Natural killer cell (primary cell): Measurements from ENCODE around the gene FAM90A26. TPM values are rescaled to one million over a fixed set of nuclear protein-coding genes. Genes with fewer than 3 reads are reported as not detected.
"Not testable (repeated sequence)": the region's sequence is repeated elsewhere in the genome, so short reads cannot be mapped to it uniquely, and the experiment has no call there.

Experiments
- ATAC-seq, 3 donors: fragments of 150-1000 bp in 2 of 3; fragments of 200-7000 bp in 1 of 3; cut with Tn5 transposase; 1 replicate in 1 of 3; 2 replicates in 2 of 3; pipeline ENCODE4 v1.10.0; 2021; ENCODE audit warnings: mild to moderate bottlenecking in 2 of 3, moderate library complexity in 2 of 3
- DNase-seq, 2 donors: peaks; one replicate each; pipeline versions ENCODE4 v3.0.0 to v3.0.0-alpha.2; 2013 to 2021; ENCODE audit warnings: mixed read lengths in 1 of 2
- H3K27ac ChIP-seq: one replicate; pipeline ENCODE4 v1.5.1; 2013; ENCODE audit warnings: mild to moderate bottlenecking, low read length
- H3K27me3 ChIP-seq: one replicate; pipeline ENCODE4 v1.6.1; 2013; ENCODE audit warnings: low read length; ENCODE audit not compliant: control insufficient read depth, insufficient read depth
- H3K36me3 ChIP-seq: one replicate; pipeline ENCODE4 v1.6.1; 2013; ENCODE audit warnings: low read length; ENCODE audit not compliant: control insufficient read depth, insufficient read depth
- H3K4me1 ChIP-seq: one replicate; pipeline ENCODE4 v1.6.1; 2013; ENCODE audit warnings: low read length; ENCODE audit not compliant: control insufficient read depth, insufficient read depth
- H3K4me3 ChIP-seq: one replicate; pipeline ENCODE4 v1.5.1; 2013; ENCODE audit warnings: low read length
- H3K9me3 ChIP-seq: one replicate; pipeline ENCODE4 v1.6.1; 2013; ENCODE audit warnings: low read length; ENCODE audit not compliant: control insufficient read depth, insufficient read depth
- H3K27ac Mint-ChIP-seq, 2 donors: one replicate each; pipeline ENCODE4 v1.8.0; 2022; ENCODE audit warnings: mild to moderate bottlenecking in 2 of 2, mixed read lengths in 2 of 2, moderate library complexity in 1 of 2
- H3K27me3 Mint-ChIP-seq, 2 donors: one replicate each; pipeline ENCODE4 v1.8.0; 2022; ENCODE audit warnings: low read depth in 2 of 2, mixed read lengths in 2 of 2
- H3K36me3 Mint-ChIP-seq: one replicate; pipeline ENCODE4 v1.8.0; 2022; ENCODE audit warnings: mixed read lengths
- H3K4me1 Mint-ChIP-seq, 2 donors: one replicate each; pipeline ENCODE4 v1.8.0; 2022; ENCODE audit warnings: mixed read lengths in 2 of 2
- H3K4me3 Mint-ChIP-seq: one replicate; pipeline ENCODE4 v1.8.0; 2022; ENCODE audit warnings: mild to moderate bottlenecking, moderate library complexity, mixed read lengths
- H3K9me3 Mint-ChIP-seq, 2 donors: one replicate each; pipeline ENCODE4 v1.8.0; 2022; ENCODE audit warnings: mixed read lengths in 2 of 2
- WGBS: methylation state at CpG from one replicate; pipeline ENCODE4 v1.1.7; 2013; ENCODE audit warnings: missing lambda C conversion rate; ENCODE audit not compliant: insufficient coverage; 5-methylcytosine and 5-hydroxymethylcytosine counted together
- intact Hi-C: fragments of 100-400 bp; cut with micrococcal nuclease; formaldehyde crosslinking; loops from one replicate; pipeline ENCODE4 v1.14.2; 2022
- total RNA-seq, 4 donors: library from RNA; stranded (reverse); fragments of 120-200 nt in 1 of 4; gene quantifications; one replicate each; pipeline versions ENCODE4 v1.2.3 to v1.2.4, GENCODE V29; 2013 to 2022
- TF ChIP-seq, protein P1 (sequence below): fragments of 200-600 bp; IDR thresholded peaks from one replicate; pipeline ENCODE4 v1.8.0; 2022; ENCODE audit warnings: antibody characterized with exemption

The FAM90A26 gene, protein sequence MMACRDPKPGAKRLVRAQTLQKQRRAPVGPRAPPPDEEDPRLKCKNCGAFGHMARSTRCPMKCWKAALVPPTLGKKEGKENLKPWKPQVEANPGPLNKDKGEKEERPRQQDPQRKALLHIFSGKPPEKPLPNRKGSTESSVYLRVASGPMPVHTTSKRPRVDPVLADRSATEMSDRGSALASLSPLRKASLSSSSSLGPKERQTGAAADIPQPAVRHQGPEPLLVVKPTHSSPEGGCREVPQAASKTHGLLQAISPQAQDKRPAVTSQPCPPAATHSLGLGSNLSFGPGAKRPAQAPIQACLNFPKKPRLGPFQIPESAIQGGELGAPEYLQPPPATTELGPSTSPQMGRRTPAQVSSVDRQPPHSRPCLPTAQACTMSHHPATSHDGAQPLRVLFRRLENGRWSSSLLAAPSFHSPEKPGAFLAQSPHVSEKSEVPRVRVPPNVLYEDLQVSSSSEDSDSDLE
- total RNA-seq, result not detected
- not detected for total RNA-seq (2013)

GRCh38 chr4:9169791-9170459 lies at the start of gene FAM90A26:
FAM90A26 (plus strand) TSS chr4:9170409; CDS start chr4:9173173, 2,764 bp downstream.
- H3K36me3 Mint-ChIP-seq, H3K4me3 Mint-ChIP-seq, H3K27ac ChIP-seq, H3K27me3 Mint-ChIP-seq, H3K36me3 ChIP-seq, H3K4me1 ChIP-seq, H3K4me3 ChIP-seq, H3K27me3 ChIP-seq, ATAC-seq, H3K4me1 Mint-ChIP-seq, H3K27ac Mint-ChIP-seq, DNase-seq, intact Hi-C loops, H3K9me3 ChIP-seq, H3K9me3 Mint-ChIP-seq: not testable (repeated sequence)
- 65% methylated on average over 5 of the region's 11 CpGs for WGBS

DNA sequence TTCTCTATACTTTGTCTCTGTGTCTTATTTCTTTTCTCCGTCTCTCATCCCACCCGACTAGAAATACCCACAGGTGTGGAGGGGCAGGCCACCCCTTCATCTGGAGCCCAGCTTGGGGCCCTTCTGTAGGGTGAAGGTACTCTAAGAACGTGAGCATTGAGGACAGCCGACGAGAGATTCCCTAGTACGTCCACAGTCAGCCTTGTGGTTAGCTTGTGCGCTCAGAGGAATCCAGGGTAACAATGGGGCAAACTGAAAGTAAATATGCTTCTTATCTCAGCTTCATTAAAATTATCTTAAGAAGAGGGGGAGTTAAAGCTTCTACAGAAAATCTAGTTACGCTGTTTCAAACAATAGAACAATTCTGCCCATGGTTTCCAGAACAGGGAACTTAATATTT lies 47.5 kb upstream of the FAM90A26 start:
- H3K27ac ChIP-seq, H3K27me3 ChIP-seq, H3K4me1 ChIP-seq, H3K9me3 ChIP-seq, DNase-seq, H3K36me3 Mint-ChIP-seq, H3K36me3 ChIP-seq, H3K4me3 ChIP-seq, H3K4me1 Mint-ChIP-seq, H3K4me3 Mint-ChIP-seq, intact Hi-C loops, ATAC-seq, H3K27ac Mint-ChIP-seq, H3K9me3 Mint-ChIP-seq: not testable (repeated sequence)
- peaks cover 4 to 31% of the 10 kb centered on the region in 2 donors for H3K27me3 Mint-ChIP-seq
- no CpG with 5 or more reads among the region's 8 CpGs for WGBS

DNA sequence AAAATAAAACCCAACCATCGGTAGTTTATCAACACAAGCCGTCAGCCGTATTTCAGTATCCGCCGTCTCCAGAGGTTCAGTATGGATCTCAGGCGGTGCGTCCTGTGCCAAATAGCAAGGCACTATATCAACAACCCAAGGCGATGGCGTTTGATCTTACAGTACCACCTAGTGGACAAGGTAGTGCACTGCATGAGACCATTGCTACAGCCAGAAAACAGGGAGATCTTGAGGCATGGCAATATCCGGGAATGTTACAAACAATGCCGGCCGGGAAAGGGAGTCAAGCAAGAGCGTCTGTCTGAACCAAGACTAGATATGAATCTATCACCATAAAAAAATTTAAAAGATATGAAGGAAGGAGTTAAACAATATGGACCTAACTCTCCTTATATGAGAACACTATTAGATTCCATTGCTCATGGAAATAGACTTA lies 46.6 kb upstream of the FAM90A26 start:
- H3K9me3 Mint-ChIP-seq, H3K4me3 Mint-ChIP-seq, H3K4me1 Mint-ChIP-seq, H3K36me3 Mint-ChIP-seq, H3K9me3 ChIP-seq, H3K27me3 ChIP-seq, H3K27ac Mint-ChIP-seq, H3K27ac ChIP-seq, intact Hi-C loops, H3K36me3 ChIP-seq, H3K4me3 ChIP-seq, H3K4me1 ChIP-seq: not testable (repeated sequence)
- 1% methylated on average over 9 of the region's 13 CpGs for WGBS
- DNase-seq, result peak in 1 of 2 donors; percentile 65
- peaks cover 4 to 31% of the 10 kb centered on the region in 2 donors for H3K27me3 Mint-ChIP-seq
- ATAC-seq, result peak in 1 of 3 donors; percentile 67
- TF ChIP-seq, protein P1, sequence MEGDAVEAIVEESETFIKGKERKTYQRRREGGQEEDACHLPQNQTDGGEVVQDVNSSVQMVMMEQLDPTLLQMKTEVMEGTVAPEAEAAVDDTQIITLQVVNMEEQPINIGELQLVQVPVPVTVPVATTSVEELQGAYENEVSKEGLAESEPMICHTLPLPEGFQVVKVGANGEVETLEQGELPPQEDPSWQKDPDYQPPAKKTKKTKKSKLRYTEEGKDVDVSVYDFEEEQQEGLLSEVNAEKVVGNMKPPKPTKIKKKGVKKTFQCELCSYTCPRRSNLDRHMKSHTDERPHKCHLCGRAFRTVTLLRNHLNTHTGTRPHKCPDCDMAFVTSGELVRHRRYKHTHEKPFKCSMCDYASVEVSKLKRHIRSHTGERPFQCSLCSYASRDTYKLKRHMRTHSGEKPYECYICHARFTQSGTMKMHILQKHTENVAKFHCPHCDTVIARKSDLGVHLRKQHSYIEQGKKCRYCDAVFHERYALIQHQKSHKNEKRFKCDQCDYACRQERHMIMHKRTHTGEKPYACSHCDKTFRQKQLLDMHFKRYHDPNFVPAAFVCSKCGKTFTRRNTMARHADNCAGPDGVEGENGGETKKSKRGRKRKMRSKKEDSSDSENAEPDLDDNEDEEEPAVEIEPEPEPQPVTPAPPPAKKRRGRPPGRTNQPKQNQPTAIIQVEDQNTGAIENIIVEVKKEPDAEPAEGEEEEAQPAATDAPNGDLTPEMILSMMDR, result peak; percentile 42

GRCh38 chr4:9125601-9126161 lies 44.5 kb upstream of the FAM90A26 start:
- H3K4me1 ChIP-seq, ATAC-seq, H3K9me3 ChIP-seq, H3K4me1 Mint-ChIP-seq, H3K9me3 Mint-ChIP-seq, H3K27ac Mint-ChIP-seq, H3K27ac ChIP-seq, H3K4me3 ChIP-seq, H3K27me3 ChIP-seq, DNase-seq, intact Hi-C loops, H3K36me3 ChIP-seq, H3K4me3 Mint-ChIP-seq, H3K36me3 Mint-ChIP-seq: not testable (repeated sequence)
- whole genome bisulfite sequencing, result 86% methylated on average over 2 of the region's 3 CpGs
- peaks cover 4 to 31% of the 10 kb centered on the region in 2 donors for H3K27me3 Mint-ChIP-seq

GRCh38 chr4:9131420-9131819 lies 38.8 kb upstream of the FAM90A26 start:
- H3K36me3 ChIP-seq, H3K9me3 Mint-ChIP-seq, H3K4me3 Mint-ChIP-seq, intact Hi-C loops, H3K9me3 ChIP-seq, H3K4me1 ChIP-seq, H3K4me1 Mint-ChIP-seq, H3K36me3 Mint-ChIP-seq, H3K27ac Mint-ChIP-seq, DNase-seq, H3K27me3 Mint-ChIP-seq, H3K4me3 ChIP-seq, ATAC-seq, H3K27me3 ChIP-seq, H3K27ac ChIP-seq: not testable (repeated sequence)
- WGBS, result 100% methylated on average over 4 of the region's 7 CpGs

GRCh38 chr4:9132849-9133248 lies 37.4 kb upstream of the FAM90A26 start:
- H3K27ac ChIP-seq, H3K4me3 ChIP-seq, H3K36me3 ChIP-seq, H3K27me3 ChIP-seq, H3K9me3 ChIP-seq, H3K27me3 Mint-ChIP-seq, ATAC-seq, intact Hi-C loops, H3K4me1 ChIP-seq, H3K4me3 Mint-ChIP-seq, H3K9me3 Mint-ChIP-seq, H3K27ac Mint-ChIP-seq, H3K36me3 Mint-ChIP-seq, DNase-seq, H3K4me1 Mint-ChIP-seq: not testable (repeated sequence)
- 91% methylated on average over 3 of the region's 4 CpGs for WGBS

GRCh38 chr4:9134011-9134410 lies 36.2 kb upstream of the FAM90A26 start:
- DNase-seq, ATAC-seq, H3K4me3 ChIP-seq, H3K27ac ChIP-seq, H3K27me3 ChIP-seq, H3K4me3 Mint-ChIP-seq, H3K9me3 Mint-ChIP-seq, H3K4me1 Mint-ChIP-seq, H3K36me3 ChIP-seq, H3K27me3 Mint-ChIP-seq, H3K4me1 ChIP-seq, intact Hi-C loops, H3K27ac Mint-ChIP-seq, H3K9me3 ChIP-seq, H3K36me3 Mint-ChIP-seq: not testable (repeated sequence)
- 98% methylated on average over 5 of the region's 5 CpGs for WGBS
